NCI-H82 (cell line): Measurements from ENCODE around the gene PLK4.
"Not testable (repeated sequence)": the region's sequence is repeated elsewhere in the genome, so short reads cannot be mapped to it uniquely, and the experiment has no call there.

Source experiments
- DNase-seq: peaks from one replicate; lab custom pipeline; 2025; lab: John Stamatoyannopoulos, UW

PLK4 gene

DNA sequence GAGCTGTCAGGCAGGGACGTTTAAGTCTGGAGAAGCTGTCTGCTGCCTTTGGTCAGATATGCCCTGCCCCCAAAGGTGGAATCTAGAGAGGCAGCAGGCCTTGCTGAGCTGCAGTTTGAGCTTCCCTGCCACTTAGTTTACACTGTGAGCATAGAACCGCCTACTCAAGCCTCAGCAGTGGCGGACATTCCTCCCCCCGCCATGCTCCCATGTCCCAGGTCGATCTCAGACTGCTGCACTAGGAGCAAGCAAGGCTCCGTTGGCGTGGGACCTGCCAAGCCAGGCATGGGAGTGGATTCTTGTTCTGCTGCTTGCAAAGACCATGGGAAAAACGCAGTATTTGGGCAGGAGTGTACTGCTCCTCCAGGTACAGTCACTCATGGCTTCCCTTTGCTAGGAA, 24.3 kb downstream of the PLK4 start:
- DNase-seq: no peak

DNA sequence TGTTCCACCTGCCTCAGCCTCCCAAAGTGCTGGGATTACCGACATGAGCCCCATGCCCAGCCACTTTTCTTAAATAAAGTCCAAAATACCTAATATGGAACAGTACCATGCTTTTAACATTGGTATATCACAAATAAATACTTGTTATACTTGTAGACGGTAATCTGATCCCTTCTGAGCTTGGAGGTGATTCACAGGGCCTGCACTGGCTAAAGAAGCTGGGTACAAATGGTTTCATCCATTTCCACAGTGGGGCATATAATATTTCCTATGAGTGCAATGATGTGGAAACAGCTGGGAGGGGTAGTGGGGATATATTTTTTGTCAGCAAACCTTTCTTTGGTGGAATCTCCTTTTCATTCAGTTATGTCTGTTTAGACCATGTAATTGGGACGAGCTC, 35.8 kb downstream of the PLK4 start:
- no peak for DNase-seq

DNA sequence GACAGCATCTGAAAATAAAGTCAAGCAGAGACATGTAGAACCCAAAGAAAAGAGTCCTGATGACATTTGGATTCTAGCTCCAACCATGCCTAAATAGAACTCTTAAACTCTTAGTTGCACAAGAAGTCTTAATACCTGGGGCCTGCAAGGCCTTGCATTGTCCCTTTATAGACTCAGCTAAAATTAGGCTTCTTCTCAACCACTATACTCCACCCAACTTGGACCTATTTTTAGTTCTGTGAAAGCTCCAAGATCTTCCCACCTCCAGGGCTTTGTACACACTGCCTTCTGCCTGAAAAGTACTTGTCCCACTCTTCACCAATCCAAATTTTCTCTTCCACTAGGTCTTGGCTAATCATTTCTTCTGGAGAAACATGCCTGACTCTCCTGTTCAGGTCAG, 36.5 kb downstream of the PLK4 start:
- DNase-seq: no peak

DNA sequence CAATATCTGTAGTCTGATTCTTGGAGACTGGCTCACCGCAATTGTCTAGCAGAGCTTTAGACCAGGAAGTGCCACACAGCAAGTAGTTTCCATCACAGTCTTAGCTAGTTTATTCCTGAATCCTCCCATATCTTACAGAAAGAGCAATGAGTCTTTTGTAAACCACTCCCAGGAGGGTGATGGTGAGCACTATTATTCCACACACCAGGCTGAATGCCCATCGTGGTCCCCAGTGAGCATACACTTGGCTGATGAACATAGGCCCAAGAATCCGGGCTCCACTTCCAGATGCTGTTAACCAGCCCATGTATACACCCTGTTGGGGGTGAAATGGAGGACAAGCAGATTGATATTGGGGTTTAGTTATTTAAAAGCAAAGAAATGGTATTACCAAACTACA, 39.8 kb downstream of the PLK4 start:
- DNase-seq: no peak

GRCh38 chr4:127922226-127922625, 41.5 kb downstream of the PLK4 start:
- no peak for DNase-seq

DNA sequence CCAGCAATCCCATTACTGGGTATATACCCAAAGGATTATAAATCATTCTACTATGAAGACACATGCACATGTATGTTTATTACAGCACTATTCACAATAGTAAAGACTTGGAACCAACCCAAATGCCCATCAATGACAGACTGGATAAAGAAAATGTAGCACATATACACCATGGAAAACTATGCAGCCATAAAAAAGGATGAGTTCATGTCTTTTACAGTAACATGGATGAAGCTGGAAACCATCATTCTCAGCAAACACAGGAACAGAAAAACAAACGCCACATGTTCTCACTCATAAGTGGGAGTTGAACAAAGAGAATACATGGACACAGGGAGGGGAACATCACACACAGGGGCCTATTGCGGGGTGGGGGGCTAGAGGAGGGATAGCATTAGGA, 45.0 kb downstream of the PLK4 start:
- DNase-seq: not testable (repeated sequence)

DNA sequence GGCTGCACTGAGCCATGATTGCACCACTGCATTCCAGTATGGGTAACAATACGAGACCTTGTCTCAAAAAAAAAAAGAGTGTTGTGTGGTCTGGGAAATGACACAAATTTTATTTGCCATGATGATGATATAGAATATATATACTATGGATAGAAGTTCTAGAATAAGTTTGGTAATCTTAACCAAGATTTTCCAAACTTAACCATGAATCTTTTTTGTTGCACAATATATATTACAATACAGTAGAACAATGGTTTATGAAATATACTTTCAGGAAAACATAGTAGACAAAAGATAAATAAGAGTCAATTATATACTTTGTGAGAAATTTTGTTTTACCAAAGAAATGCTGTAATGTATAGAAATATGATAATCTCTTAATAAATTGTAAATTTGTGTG, 49.5 kb downstream of the PLK4 start:
- no peak for DNase-seq

GRCh38 chr4:127931836-127932235, 51.1 kb downstream of the PLK4 start:
- DNase-seq: not testable (repeated sequence)

DNA sequence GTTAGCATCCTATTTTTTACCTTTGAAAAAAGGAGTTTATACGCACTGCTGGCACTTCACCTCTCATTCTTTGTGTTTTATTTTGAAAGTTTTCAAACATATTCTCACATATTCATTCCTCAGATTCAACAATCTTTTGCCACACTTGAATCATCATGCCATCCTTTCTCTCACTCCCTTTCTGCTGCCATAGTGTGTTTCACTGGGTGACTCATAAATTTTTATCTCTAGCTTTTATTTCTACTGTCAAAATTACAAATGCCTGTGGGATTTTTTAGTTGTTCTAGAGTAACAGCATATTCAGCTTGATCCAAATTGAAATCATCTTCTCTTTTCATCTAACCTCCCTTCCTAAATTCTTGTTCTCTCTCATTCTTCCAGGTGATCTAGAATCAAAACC, 56.3 kb downstream of the PLK4 start:
- no peak for DNase-seq
